ENCODE data around the gene THTPA.
"Not testable (repeated sequence)": the region's sequence is repeated elsewhere in the genome, so short reads cannot be mapped to it uniquely, and the experiment has no call there.

Gene THTPA

DNA sequence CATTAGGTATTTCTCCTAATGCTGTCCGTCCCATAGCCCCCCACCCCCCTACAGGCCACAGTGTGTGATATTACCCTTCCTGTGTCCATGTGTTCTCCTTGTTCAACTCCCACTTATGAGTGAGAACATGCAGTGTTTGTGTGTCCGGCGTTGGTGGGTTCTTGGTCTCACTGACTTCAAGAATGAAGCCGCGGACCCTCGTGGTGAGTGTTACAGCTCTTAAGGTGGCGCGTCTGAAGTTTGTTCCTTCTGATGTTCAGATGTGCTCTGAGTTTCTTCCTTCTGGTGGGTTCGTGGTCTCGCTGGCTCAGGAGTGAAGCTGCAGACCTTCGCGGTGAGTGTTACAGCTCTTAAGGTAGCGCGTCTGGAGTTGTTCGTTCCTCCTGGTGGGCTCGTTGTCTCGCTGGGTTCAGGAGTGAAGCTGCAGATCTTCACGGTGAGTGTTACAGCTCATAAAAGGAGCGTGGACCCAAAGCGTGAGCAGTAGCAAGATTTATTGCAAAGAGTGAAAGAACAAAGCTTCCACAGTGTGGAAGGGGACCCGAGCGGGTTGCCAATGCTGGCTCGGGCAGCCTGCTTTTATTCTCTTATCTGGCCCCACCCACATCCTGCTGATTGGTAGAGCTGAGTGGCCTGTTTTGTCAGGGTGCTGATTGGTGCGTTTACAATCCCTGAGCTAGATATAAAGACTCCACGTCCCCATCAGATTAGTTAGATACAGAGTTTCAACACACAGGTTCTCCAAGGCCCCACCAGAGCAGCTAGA lies 27.9 kb downstream of the THTPA start:
- not testable (repeated sequence) for DNase-seq (ENCODE audit: low read depth)

DNA sequence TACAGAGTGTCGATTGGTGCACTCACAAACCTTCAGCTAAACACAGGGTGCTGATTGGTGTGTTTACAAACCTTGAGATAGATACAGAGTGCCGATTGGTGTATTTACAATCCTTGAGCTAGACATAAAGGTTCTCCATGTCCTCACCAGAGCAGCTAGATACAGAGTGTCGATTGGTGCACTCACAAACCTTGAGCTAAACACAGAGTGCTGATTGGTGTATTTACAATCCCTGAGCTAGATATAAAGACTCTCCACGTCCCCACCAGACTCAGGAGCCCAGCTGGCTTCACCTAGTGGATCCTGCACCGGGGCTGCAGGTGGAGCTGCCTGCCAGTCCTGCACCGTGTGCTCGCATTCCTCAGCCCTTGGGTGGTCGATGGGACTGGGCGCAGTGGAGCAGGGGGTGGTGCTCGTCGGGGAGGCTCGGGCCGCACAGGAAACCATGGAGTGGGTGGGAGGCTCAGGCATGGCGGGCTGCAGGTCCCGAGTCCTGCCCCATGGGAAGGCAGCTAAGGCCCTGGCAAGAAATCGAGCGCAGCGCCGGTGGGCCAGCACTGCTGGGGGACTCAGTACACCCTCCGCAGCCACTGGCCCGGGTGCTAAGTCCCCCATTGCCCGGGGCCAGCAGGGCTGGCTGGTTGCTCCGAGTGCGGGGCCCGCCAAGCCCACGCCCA lies 28.6 kb downstream of the THTPA start:
- not testable (repeated sequence) for DNase-seq (ENCODE audit: low read depth)

DNA sequence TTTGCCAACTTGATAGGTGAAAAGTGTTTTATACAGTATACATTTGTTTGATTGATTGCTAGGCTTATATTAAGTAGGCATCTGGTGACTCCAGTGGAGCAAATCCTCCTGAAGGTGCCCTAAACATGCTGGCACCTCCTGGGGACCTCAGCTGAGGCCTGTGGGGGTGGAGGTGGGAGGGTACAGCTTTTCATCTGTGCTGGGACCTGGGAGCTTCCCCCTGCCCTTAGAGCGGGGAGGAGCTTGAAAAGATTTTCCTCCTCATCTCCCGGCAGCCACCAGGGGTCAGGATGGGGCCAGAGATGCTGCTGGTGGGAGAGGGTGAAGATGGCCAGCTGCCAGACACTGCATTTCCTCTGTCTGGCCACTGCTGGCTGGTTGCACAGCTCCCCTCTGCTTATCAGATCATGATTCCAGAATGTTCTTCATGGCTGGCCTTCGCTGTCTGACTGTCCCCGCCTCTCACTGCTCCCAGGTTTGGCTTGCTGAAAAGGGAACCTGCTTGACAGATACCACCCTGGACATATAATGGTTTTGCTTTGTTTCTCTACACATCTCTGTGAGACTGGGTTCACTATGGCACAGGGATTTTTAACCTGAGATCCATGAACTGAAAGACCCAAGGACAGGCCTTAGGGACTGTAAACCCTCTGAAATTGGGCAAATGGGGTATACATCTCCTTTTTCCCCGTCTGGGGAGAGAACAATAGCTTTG lies 33.0 kb downstream of the THTPA start:
- peak; percentile 50 for DNase-seq (ENCODE audit: low read depth)

DNA sequence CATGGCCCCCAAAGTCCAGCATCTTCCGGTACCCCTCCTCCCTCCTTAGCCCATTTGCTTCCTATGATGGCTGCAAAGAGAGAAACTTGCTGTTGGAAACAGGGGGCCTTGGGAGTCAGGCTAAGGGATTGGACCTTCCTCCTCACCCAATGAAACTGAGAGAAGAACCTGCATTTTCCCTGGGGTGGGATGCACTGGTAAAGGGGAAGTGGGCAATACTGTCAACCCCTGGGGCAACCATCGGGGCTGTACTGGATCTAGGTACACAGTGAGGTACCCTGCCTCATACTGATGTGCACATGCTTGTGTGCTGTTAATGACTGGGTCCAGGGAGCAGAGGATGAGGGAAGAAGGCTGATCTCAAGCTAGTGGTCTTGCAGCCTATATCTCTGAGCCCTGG lies 33.5 kb downstream of the THTPA start:
- DNase-seq (ENCODE audit: low read depth): no peak

DNA sequence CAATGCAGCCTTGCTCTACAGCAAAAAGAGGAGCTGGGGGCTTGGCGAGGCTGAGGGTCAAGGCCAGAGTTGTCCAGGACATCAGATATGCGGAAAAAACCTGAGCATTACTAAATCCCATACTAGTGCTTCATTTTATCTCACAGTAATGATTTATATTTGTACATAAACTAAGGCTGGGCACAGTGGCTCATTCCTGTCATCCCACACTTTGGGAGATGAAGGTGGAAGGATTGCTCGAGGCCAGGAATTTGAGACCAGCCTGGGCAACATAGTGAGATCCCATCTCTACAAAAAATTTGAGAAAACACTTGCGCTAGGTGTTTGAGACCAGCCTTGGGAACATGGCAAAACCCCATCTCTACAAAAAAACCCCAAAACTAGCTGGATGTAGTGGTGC lies 34.1 kb downstream of the THTPA start:
- no peak for DNase-seq (ENCODE audit: low read depth)

DNA sequence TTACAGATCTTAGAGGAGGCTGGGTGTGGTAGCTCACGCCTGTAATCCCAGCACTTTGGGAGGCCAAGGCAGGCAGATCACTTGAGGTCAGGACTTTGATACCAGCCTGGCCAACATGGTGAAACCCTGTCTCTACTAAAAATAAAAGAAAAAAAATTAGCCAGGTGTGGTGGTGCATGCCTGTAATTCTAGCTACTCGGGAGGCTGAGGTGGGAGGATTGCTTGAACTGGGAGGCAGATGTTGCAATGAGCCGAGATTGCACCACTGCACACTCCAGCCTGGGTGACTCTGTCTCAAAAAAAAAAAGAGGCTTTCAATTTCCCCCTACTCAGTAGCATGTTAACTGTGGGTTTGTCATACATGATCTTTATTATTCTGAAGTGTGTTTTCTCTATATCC lies 38.1 kb downstream of the THTPA start:
- DNase-seq (ENCODE audit: low read depth): not testable (repeated sequence)

DNA sequence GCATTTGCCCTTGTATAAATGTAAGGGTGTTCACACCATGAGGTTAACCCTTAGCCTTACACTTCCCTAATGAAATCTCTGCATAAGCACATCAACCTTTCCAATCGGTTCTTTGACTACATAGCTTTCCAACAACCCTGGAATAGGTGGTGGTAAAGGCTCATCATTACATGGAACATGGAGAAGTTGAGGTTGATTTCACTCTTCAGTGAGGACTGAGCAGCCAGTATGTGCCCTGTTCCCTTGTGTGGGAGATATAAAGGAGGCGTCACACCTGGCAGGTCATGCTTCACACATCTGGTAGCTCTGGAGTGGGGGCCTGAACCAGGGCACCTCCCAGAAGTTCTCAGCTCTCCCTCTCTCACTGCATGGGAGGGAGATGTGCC lies 44.2 kb downstream of the THTPA start:
- DNase-seq (ENCODE audit: low read depth): no peak

DNA sequence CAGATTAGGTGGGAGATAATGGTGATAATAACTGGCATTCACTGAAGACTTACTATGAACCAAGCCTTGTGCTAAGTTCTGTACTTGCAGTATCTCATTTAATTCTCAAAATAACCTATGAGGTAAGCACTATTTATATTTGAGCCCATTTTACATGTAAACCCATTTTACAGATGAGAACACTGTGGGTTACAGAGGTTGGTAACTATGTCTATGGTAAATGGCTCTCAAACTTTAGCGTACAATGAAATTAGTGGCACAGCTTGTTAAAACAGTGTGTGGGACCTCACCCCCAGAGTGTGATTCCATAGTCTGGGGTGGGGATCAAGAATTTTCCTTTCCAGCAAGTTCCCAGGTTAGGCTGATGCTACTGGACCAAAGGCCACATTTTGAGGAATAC lies 44.7 kb downstream of the THTPA start:
- DNase-seq (ENCODE audit: low read depth): no peak

DNA sequence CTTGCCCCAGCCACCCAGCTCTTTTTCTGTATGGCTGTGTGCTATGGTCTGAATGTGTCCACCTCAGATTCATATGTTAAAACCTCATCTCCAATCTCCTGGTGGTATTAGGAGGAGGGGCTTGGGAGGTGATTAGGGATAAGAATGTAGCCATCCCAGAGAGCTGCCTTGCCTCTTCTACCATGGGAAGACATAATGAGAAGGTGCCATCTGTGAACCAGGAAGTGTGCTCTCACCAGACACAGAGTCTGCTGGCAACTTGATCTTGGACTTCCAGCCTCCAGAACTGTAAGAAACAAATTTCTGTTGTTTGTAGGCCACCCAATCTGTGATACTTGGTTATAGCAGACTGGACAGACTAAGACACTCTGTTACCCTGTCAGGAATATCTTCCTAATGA lies 45.4 kb downstream of the THTPA start:
- DNase-seq (ENCODE audit: low read depth): no peak

DNA sequence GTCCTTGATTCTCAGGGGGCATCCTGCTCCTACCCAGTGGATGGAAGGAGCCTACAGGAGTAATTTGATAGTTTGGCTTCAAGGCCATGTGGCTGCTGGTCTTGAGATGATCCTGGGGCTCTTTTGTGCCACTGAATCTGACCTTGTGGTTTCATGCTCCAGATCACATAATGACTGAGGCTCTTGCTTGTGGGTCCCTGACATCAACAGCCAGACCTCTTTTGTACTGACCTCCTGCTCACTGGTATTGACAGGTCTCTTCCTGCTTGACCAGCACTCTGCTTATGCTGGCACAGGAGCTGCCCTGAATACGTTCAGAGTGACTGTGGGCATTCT lies 45.7 kb downstream of the THTPA start:
- no peak for DNase-seq (ENCODE audit: low read depth)

DNA sequence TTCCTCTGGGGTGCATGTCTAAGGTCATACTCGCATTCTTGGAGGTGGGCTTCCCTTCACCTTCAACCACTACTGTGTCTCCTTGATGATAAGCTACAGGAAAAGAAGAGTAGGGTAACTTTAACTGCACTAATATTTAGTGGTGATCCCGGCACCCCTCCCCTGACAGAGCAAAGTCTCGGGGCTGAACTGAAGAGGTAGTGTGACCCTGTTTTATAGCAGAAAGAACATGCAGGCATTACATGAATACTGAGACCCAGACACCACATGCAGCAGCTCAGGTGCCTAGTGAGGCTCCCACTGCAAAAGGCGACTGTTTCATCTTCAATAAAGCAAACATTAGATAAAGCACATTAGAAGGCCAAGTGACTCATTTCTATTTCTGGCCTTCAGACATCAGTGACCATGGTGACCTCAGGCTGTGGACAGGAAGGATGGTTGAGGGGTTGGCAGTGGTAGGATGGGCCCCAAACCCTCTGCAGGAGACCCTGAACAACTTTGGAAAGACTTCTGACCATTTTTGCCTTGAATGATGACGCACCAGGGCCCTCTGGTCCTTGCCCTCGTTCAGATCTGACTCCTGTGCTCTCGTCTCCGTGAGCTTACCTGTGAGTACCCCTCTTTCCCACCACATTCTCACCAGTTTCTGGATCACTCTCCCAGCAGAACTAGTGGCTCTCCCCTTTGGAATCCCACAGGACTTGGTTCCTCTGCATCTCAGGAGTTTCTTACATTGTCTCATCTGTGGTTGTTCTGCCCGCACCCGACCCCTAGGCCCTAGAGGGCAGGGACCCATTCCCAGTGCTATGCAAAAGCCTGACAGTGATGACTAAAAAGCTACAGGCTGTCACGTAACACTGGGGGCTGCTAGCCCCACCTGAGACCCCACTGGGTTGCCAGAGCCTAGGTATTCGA lies 46.4 kb downstream of the THTPA start:
- DNase-seq (ENCODE audit: low read depth): no peak

DNA sequence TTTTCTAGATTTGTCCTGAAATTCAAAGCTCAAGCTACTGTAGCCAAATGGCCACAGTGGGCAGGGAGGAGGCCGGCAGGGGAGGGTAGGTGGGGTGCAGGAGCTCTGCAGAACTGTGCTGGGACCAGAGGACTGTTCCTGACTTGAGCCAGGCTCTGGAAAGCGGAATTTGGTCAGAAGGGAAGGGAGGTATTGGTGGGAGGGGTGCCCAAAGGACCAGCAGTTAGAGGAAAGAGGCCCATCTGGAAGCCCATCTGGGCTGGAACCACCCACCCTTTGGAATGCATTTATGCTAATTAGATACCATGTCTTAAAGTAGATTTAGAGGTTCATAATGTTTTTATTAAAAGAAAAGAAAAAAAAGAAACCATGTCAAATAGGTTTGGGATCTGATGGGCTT lies 47.0 kb downstream of the THTPA start:
- no peak for DNase-seq (ENCODE audit: low read depth)

DNA sequence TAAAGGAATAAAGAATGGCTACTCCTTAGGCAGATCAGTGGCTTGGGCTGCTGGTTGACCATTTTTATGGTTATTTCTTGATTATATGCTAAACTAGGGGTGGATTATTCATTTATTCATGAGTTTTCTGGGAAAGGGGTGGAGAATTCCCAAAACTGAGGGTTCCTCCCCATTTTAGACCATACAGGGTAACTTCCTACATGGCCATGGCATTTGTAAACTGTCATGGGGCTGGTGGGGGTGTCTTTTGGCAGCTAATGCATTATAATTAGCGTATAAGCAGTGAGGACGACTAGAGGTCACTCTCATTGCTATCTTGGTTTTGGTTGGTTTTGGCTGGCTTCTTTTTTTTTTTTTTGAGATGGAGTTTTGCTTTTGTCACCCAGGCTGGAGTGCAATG lies 48.1 kb downstream of the THTPA start:
- DNase-seq (ENCODE audit: low read depth): no peak

DNA sequence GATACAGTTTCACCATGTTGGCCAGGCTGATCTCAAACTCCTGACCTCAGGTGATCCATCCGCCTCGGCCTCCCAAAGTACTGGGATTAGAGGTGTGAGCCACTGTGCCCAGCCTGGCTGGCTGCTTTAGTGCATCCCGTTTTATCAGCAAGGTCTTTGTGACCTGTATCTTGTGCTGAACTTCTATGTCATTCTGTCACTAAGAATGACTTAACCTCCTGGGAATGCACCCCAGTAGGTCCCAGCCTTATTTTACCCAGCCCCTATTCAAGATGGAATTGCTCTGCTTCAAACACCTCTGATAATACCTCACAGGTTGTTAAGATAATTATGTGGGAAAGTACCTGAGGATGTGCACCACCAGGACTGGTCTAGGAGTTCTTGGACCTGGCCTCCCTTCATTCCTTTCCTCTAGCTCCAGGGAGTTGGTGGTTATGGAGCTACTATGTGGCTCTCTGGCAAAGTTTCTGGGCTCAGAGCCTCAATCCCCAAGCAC lies 48.7 kb downstream of the THTPA start:
- DNase-seq (ENCODE audit: low read depth): no peak

DNA sequence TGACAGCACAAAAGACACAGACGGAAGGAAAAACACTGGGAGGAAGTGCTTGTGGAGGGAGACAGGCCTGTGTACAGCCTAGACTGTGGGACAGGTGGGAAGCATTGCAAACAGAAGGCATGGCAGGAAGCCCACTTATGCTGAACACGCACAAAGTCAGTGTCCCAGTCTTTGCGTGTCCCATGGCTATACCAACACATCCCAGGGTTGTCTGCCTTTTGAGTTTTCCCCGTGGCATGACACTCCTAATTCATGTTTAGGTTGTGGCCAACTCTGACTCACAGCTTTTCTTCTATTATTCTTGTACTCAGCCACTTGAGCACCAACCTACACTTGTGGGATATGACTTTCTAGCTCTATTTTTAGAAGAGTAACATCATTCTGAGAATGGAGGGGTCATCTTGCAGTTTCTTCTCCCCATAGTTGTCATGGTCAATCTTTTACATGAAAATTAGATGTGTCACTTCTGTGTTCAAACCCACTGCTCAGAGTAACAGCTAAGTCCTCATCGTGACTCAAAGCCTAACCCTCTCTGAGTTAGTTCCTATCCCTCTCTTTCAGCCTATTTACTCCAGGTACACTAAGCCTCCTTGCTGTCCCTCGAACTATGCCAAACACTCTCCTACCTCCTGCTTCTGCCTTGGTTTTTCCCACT lies 50.0 kb downstream of the THTPA start:
- DNase-seq (ENCODE audit: low read depth): no peak

DNA sequence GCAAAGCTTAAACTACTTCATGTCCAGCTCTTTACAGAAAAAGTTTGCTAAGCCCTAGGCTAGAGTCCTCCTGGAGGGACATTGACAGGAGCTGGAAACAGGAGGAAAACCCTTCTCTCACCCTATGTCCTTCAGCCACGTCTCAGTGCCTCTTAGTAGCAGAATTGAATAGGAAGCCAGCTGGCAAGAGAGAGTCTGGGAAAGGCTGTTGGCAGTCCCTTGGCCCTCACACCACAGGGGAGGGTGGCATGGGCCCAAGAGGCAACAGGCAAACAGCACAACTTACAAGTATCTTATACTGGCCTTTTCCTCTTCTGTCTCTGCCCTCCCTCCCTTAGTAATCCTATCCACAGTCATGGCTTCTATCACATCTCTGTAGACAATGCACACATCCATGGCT lies 52.4 kb downstream of the THTPA start:
- no peak for DNase-seq (ENCODE audit: low read depth)

DNA sequence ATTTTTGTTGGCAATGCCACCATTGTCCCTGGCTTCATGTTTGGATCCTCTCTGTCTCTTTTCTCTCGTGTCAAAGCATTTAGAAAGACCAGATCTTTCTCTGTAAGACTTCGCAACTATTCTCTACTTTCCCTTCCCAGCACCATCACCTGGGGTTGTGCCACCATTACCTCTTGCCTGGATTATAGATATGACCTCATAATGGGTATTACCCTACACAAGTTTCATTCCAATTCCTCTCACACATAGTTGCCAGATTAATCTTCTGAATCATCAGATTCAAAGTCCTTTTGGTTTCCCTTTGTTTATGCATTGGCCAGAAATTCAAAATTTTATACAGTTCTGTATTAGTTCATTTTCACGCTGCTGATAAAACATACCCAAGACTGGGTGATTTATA lies 52.9 kb downstream of the THTPA start:
- DNase-seq (ENCODE audit: low read depth): no peak

DNA sequence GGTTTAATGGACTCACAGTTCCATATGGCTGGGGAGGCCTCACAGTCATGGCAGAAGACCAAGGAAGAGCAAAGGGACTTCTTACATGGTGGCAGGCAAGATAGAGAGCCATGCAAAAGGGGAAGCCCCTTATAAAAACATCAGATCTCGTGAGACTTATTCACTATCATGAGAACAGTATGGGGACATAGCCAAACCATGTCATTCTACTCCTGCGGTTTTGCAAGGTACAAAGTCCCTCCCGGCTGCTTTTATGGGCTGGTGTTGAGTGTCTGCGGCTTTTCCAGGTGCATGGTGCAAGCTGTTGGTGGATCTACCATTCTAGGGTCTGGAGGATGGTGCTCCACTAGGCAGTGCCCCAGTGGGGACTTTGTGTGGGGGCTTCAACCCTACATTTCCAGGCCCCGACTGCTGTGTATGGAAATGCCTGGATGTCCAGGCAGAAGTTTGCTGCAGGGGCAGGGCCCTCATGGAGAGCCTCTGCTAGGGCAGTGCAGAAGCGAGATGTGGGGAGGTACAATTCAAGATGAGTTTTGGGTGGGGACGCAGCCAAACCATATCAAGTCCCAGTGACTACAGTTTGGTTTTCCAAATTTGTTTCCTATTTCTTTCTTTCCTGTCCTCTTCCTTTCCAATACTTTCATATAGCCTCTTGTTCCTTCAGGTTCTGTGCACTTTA lies 53.5 kb downstream of the THTPA start:
- not testable (repeated sequence) for DNase-seq (ENCODE audit: low read depth)
